Measurements from ENCODE around the gene CHD6.

DNA sequence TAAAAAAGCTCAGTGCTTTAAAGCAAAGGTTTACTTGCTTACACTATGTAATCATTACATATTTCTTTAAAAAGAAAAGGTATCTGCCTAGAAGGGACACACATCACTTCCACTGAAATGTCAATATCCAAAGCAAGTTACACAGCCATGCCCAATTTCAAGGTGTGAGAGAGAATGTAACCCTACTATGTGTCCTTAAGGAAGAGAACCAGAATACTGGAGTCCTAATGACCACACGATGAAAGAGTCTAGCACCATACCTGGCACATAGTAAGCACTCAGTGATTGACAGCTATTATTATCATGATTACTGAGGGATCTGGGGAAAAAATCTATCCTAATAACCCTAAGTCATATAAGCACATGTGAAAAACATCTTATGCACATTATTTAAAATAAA is 10.4 kb downstream of the CHD6 start:
- TF ChIP-seq, protein P1, sequence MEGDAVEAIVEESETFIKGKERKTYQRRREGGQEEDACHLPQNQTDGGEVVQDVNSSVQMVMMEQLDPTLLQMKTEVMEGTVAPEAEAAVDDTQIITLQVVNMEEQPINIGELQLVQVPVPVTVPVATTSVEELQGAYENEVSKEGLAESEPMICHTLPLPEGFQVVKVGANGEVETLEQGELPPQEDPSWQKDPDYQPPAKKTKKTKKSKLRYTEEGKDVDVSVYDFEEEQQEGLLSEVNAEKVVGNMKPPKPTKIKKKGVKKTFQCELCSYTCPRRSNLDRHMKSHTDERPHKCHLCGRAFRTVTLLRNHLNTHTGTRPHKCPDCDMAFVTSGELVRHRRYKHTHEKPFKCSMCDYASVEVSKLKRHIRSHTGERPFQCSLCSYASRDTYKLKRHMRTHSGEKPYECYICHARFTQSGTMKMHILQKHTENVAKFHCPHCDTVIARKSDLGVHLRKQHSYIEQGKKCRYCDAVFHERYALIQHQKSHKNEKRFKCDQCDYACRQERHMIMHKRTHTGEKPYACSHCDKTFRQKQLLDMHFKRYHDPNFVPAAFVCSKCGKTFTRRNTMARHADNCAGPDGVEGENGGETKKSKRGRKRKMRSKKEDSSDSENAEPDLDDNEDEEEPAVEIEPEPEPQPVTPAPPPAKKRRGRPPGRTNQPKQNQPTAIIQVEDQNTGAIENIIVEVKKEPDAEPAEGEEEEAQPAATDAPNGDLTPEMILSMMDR (IDR thresholded peaks at IDR 0.05): no peak
- no peak for TF ChIP-seq POLR2A (IDR thresholded peaks at IDR 0.05)
- no peak for TF ChIP-seq EP300 (IDR thresholded peaks at IDR 0.05)
- no peak for TF ChIP-seq POLR2AphosphoS5 (IDR thresholded peaks at IDR 0.05)

Measured in upper lobe of left lung (tissue), 4 donors.